Ishikawa (cell line): ENCODE results near the gene CASK.

Experiments used
- CEBPB ChIP-seq: IDR thresholded peaks from 2 replicates; pipeline ENCODE4 v1.6.1; 2012
- CREB1 ChIP-seq: IDR thresholded peaks from 2 replicates; pipeline ENCODE4 v1.6.1; 2012; ENCODE audit warnings: low read depth
- EGR1 ChIP-seq: IDR thresholded peaks from 2 replicates; pipeline ENCODE4 v1.6.1; 2012
- EP300 ChIP-seq: IDR thresholded peaks from 2 replicates; pipeline ENCODE4 v1.6.1; 2012; ENCODE audit warnings: borderline replicate concordance
- FOXM1 ChIP-seq: IDR thresholded peaks from 2 replicates; pipeline ENCODE4 v1.6.1; 2012; ENCODE audit warnings: low read depth, borderline replicate concordance
- MAX ChIP-seq: IDR thresholded peaks from 2 replicates; pipeline ENCODE4 v1.6.1; 2012
- NFIC ChIP-seq: IDR thresholded peaks from 2 replicates; pipeline ENCODE4 v1.6.1; 2012
- RAD21 ChIP-seq: IDR thresholded peaks from 2 replicates; pipeline ENCODE4 v1.6.1; 2012; ENCODE audit warnings: low read depth
- REST ChIP-seq: IDR thresholded peaks from 2 replicates; pipeline ENCODE4 v1.6.1; 2012; ENCODE audit warnings: low read depth, mild to moderate bottlenecking
- TAF1 ChIP-seq: IDR thresholded peaks from 2 replicates; pipeline ENCODE4 v1.6.1; 2012; ENCODE audit warnings: low read depth, mild to moderate bottlenecking
- TCF12 ChIP-seq: IDR thresholded peaks from 2 replicates; pipeline ENCODE4 v1.6.1; 2012; ENCODE audit warnings: low read depth
- TEAD4 ChIP-seq: IDR thresholded peaks from 2 replicates; pipeline ENCODE4 v1.6.1; 2012
- USF1 ChIP-seq: IDR thresholded peaks from 2 replicates; pipeline ENCODE4 v1.6.1; 2012
- YY1 ChIP-seq: IDR thresholded peaks from 2 replicates; pipeline ENCODE4 v1.6.1; 2012; ENCODE audit warnings: low read depth
- ZBTB7A ChIP-seq: IDR thresholded peaks from 2 replicates; pipeline ENCODE4 v1.6.1; 2012; ENCODE audit warnings: low read depth

Gene CASK

GRCh38 chrX:41708486-41708885 is 214.9 kb downstream of the CASK start:
- TF ChIP-seq ZBTB7A = no peak
- no peak for TF ChIP-seq RAD21
- TF ChIP-seq EGR1 = no peak
- TF ChIP-seq CEBPB = no peak
- no peak for TF ChIP-seq YY1
- TF ChIP-seq TAF1 = no peak
- no peak for TF ChIP-seq MAX
- TF ChIP-seq FOXM1 = no peak
- TF ChIP-seq TEAD4 = no peak
- no peak for TF ChIP-seq CREB1
- TF ChIP-seq REST = no peak
- no peak for TF ChIP-seq EP300
- no peak for TF ChIP-seq USF1
- TF ChIP-seq NFIC = no peak
- no peak for TF ChIP-seq TCF12

- TF ChIP-seq TEAD4 = no peak
- no peak for TF ChIP-seq RAD21
- TF ChIP-seq TAF1 = no peak
- TF ChIP-seq MAX = no peak
- no peak for TF ChIP-seq FOXM1
- no peak for TF ChIP-seq CEBPB
- no peak for TF ChIP-seq REST
- TF ChIP-seq TCF12 = no peak
- TF ChIP-seq NFIC = no peak
- TF ChIP-seq ZBTB7A = no peak
- TF ChIP-seq YY1 = no peak
- TF ChIP-seq CREB1 = no peak
- no peak for TF ChIP-seq EGR1
- TF ChIP-seq USF1 = no peak
These were observed 216.1 kb downstream of the CASK start for GRCh38 chrX:41707218-41707617.

GRCh38 chrX:41705680-41706374 is 217.5 kb downstream of the CASK start:
- TF ChIP-seq CEBPB (no peak), MAX (no peak), TEAD4 (no peak), USF1 (no peak), NFIC (no peak), REST (no peak), YY1 (no peak), EGR1 (no peak), TCF12 (no peak), EP300 (no peak), RAD21 (no peak), ZBTB7A (no peak), CREB1 (no peak), TAF1 (no peak), FOXM1 (no peak)

- TF ChIP-seq MAX = no peak
- no peak for TF ChIP-seq REST
- no peak for TF ChIP-seq TEAD4
- no peak for TF ChIP-seq EP300
- no peak for TF ChIP-seq NFIC
- no peak for TF ChIP-seq YY1
- TF ChIP-seq TAF1 = no peak
- TF ChIP-seq CREB1 = no peak
- no peak for TF ChIP-seq USF1
- no peak for TF ChIP-seq TCF12
These were observed 218.3 kb downstream of the CASK start for GRCh38 chrX:41705042-41705441.
